A549 treated with ZK216348 at 1 μM for 4 hours (cell line): Measurements from ENCODE around the gene PCGF3. TPM values are rescaled to one million over a fixed set of nuclear protein-coding genes. Genes with fewer than 3 reads are reported as not detected.

Experiments
- total RNA-seq: library from RNA; stranded (reverse); fragments of 200-300 nt; extraction: Qiagen RNA extraction; gene quantifications from 5 replicates; pipeline ENCODE4 v1.2.3, GENCODE V29; 2022; ENCODE audit warnings: low read depth

The PCGF3 gene, protein sequence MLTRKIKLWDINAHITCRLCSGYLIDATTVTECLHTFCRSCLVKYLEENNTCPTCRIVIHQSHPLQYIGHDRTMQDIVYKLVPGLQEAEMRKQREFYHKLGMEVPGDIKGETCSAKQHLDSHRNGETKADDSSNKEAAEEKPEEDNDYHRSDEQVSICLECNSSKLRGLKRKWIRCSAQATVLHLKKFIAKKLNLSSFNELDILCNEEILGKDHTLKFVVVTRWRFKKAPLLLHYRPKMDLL
- 14.2 to 21.6 TPM (median 20.3 TPM) in 5 replicates for total RNA-seq

GRCh38 chr4:705278-706082, at the start of gene PCGF3:
TSS of gene PCGF3 (plus strand) at chr4:705832. CDS start at chr4:733681, 27,849 bp downstream.

DNA sequence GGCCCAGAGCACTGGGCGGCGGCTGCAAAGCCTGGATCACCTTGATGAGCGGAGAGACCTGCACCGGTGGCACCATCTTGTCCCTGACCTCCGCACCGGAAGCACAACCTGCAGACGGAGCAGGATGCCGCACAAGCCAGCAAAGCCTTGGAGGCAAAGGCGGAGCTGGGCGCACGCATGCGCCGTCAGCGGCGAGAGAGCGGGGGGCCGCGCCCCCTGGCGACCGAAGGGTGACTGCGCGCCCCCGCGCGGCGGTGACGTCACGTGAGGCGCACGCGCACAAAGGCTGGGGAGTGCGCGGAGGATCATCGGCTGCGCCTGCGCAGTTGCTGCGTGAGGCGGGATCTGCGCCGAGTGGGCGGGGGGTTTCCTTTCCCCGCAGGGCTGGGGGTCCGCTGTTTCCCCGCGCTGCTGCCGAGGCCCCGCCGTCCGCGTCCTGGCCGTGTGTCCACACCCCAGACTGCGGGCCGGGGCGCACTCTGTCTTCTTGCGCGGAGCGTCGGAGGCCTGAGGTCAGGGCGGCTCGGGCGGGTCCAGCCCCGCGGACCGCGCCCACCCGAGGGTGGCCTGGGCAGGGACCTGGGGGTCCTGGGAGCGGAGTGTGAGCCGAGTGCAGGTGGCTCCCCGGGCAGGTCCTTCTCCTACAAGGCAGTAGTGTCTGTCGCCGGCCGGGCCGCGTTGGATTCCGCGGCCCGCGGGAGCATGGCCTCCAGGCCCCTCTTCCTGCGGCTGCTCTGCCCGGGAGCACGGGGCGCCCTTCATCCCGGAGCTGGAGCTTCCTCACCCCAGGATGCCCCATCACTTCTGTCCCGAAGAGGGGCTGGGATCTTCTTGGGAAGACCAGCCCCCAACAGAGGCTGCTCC, 31.2 kb upstream of the PCGF3 start, which contains the start of the genes ATP5ME and MYL5:
Gene ATP5ME (minus strand): TSS at position 105 of the 864 bp plus-strand sequence. CDS start 29 bp downstream, at position 76.
Gene MYL5 (plus strand): TSS at position 371 of the 864 bp plus-strand sequence. CDS start 3,485 bp downstream, outside the sequence.

GRCh38 chr4:688854-689681, 16.6 kb upstream of the PCGF3 start, which contains the start of gene SLC49A3:
TSS of gene SLC49A3 (minus strand) at chr4:689151. CDS start at chr4:689127, 24 bp downstream.

Other genes with a start within 250 kb of the PCGF3 start
- 9.1 to 24.8 TPM (median 12.7 TPM) in 5 replicates for gene ZNF721, start 206.7 kb upstream of the PCGF3 start, total RNA-seq
- gene PIGG, start 206.6 kb upstream of the PCGF3 start, total RNA-seq = 20.7 to 29.1 TPM (median 26.0 TPM) in 5 replicates
- not detected in 5 replicates for gene TMEM271, start 129.5 kb upstream of the PCGF3 start, total RNA-seq
- gene PDE6B, start 80.3 kb upstream of the PCGF3 start, total RNA-seq = not detected in 5 replicates
- gene ATP5ME, start 31.6 kb upstream of the PCGF3 start, total RNA-seq = 350 to 488 TPM (median 399 TPM) in 5 replicates
- 8.9 to 12.9 TPM (median 10.2 TPM) in 5 replicates for gene MYL5, start 31.3 kb upstream of the PCGF3 start, total RNA-seq
- 0.14 to 0.44 TPM (median 0.22 TPM) in 4 of 5 replicates, not detected in the other for gene SLC49A3, start 16.7 kb upstream of the PCGF3 start, total RNA-seq
- 0.46 to 1.5 TPM (median 0.88 TPM) in 5 replicates for gene CPLX1, start 120.3 kb downstream of the PCGF3 start, total RNA-seq
- 24.4 to 59.3 TPM (median 48.8 TPM) in 5 replicates for gene GAK, start 226.5 kb downstream of the PCGF3 start, total RNA-seq
- gene TMEM175, start 226.6 kb downstream of the PCGF3 start, total RNA-seq = 6.1 to 12.3 TPM (median 8.0 TPM) in 5 replicates